Measurements from ENCODE around the gene PTPN1.

DNA sequence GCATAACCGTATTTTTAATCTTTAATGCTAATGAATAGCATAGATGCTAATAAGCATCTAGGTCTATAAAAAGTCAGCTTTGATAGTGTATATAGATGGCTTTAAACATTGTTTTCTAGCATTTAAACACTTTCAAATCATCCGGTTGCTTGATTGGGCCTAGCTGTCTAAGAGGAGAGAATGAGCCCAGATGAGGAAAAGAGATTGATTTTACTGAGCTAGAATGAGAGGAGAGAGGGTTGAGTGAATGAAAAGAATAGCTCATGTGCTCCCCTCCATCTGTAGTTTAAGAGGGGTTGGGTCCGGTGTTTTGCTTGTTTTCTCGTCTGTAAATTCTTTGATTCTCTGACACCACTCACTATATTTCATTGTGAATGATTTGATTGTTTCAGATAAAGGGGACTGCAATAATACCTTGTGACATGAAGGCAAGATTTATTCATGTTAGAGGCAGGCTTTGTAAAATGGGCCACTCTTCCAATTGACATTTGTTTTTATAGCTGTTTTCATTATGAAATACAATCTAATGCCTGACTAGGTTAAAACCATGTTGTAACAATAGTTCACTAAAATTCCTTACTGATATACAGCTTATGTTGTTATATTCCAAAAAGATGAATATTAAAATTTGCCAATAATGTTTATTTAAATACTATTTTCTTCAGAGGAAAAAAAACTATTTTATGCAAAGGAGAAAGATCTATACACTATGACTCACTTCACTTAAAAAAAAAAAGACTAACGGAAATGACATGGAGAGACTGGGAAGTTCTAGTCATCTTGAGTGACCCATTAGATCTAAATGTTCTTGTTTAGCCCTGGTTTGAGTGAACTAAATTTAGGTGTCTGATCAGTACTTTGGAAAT, 3.2 kb downstream of the PTPN1 start:
- TF ChIP-seq, protein P1, sequence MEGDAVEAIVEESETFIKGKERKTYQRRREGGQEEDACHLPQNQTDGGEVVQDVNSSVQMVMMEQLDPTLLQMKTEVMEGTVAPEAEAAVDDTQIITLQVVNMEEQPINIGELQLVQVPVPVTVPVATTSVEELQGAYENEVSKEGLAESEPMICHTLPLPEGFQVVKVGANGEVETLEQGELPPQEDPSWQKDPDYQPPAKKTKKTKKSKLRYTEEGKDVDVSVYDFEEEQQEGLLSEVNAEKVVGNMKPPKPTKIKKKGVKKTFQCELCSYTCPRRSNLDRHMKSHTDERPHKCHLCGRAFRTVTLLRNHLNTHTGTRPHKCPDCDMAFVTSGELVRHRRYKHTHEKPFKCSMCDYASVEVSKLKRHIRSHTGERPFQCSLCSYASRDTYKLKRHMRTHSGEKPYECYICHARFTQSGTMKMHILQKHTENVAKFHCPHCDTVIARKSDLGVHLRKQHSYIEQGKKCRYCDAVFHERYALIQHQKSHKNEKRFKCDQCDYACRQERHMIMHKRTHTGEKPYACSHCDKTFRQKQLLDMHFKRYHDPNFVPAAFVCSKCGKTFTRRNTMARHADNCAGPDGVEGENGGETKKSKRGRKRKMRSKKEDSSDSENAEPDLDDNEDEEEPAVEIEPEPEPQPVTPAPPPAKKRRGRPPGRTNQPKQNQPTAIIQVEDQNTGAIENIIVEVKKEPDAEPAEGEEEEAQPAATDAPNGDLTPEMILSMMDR (IDR thresholded peaks at IDR 0.05 in 4 of 5, conservative IDR thresholded peaks at IDR 0.05 in 1 of 5), result no peak
- no peak for TF ChIP-seq POLR2A (IDR thresholded peaks at IDR 0.05)

Data from gastrocnemius medialis (tissue), 4 donors.